GM19467 (cell line): ENCODE measurements around the gene FBXW9.
A peak's percentile ranks its signal among the peaks of the same experiment; 100 is the strongest.
"Not testable (repeated sequence)": the region's sequence is repeated elsewhere in the genome, so short reads cannot be mapped to it uniquely, and the experiment has no call there.

ENCODE experiments used
- ATAC-seq: cut with Tn5 transposase; IDR thresholded peaks from one replicate; pipeline ENCODE4 v1.9.1; 2021; ENCODE audit warnings: mild to moderate bottlenecking, moderate library complexity; ENCODE audit not compliant: unreplicated experiment

The FBXW9 gene

DNA sequence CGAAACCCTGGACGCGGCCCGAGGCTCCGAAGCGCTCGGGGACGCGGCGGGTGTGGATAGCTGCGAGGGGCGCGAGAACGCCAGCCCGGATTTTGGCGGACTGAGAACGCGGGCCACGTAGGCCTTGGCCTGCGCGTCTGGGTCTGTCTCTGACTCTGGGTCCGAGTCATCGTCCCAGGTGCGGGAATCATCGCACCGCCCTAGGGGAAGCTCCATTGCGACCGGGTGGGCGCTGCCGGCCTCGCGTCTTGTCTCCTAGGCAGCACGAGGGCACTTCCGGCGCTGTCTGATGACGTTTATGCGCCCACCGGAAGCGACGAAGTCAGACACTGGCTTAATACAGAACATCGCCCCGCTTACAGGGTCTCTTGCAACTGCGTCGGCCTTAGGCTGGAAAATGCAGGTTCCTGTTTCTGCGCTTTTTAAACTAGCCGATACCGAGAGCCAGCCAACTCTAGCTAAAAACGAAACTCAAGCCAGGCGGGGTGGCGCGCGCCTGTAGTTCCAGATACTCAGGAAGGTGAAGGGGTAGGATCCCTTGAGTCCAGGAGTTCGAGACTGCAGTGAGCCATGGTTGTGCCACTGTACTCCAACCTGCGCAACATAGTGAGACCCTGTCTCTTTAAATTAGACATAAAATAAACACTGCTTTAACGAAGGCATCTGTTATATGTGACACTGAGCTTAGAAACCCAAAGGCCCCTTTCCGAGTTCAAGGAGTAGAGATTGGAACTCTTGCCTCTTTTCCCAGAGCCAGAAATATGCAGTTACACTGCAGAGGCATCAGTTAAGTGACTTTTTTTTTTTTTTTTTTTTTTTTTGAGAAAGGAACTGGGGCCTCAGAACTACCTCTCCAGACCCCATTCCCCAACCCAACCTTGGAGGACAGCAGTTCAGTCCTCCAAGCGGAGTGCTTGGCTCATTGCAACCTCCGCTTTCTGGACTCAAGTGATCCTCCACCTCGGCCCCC is at the start of gene FBXW9:
Gene FBXW9 (minus strand): TSS at position 266 of the 970 bp plus-strand sequence. CDS start 50 bp downstream, at position 216.
- ATAC-seq = peak; percentile 67

DNA sequence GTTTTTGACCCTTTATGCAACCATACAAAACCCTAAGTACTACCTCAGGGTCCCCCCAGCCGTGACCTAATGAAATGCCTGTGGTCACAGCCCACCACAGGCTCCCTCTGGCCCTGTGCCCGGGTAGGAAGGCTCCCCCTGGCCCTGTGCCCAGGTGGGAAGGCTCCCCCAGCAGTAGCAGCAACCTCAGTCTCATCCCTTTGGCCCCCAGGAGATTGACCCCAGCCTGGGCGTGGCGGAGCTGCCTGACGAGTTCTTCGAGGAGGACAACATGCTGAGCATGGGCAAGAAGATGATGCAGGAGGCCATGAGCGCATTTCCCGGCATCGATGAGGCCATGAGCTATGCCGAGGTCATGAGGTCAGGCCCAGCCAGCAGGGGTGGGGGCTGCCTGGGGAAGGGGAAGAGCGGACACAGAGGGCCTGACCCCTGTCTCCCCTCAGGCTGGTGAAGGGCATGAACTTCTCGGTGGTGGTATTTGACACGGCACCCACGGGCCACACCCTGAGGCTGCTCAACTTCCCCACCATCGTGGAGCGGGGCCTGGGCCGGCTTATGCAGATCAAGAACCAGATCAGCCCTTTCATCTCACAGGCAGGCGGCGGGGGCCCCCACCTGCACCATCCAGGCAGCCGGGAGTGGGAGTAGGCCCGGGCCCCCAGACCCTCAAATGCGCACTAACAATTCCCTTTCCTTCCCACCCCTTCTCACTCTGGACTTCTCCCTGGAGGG is 48.9 kb upstream of the FBXW9 start:
- no peak for ATAC-seq

DNA sequence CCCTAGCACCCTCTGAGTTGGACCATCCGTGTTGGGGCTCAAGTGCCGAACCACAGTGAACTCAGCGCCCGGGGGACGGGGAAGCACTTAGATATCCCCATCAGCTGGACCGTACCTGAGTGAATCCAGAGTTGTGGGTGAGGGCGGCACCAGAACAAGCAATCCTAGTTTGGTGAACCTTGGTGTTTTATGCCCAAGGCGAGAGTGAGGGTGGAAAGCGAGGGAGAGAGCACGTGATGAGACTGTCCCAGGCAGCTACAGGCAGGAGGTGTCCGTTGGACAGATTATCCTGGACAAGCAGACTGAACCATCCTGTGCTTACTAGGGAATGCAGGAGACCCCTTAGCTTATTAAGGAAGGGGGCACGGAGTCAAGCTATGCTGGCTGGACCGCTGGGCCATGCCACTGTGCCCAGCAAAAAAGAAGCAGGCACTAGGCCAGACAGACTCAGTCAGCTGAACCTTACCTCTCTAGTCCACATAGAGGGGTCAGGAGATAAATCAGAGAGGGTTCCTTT is 41.5 kb upstream of the FBXW9 start:
- ATAC-seq = no peak

DNA sequence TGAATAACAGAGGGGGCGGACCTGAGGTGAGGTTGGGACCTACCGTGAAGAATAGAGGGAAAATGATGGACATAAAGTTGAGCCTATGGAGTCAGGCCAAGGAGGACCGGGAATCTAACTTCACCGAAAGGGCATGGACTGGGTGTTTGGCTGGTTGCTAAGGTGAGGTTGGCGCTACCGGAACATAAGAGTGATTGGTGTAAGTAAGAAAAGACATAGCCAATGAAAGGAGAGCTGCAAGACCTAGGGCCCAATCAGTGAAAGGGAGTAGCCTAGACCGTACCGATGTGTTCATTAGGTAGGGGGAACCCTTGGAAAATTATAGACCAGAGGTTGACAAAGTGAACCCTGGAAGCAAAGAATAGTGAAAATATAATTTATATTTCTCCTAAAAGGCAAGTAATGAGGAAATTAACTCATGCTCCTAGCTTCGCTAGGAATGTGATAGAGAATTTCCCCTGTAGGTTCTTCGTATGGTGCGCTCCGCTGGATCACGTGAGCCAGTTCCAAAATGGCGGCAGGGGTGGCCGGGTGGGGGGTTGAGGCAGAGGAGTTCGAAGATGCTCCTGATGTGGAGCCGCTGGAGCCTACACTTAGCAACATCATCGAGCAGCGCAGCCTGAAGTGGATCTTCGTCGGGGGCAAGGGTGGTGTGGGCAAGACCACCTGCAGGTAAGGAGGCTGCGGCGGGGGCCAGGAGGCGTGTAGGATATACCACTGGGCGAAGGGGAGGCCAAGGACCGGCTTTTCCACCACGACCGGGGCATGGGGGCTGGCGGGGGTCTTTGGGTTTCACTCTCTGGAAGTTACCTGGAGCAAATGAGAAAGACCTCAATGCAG is 40.8 kb upstream of the FBXW9 start, which contains the start of gene GET3:
Gene GET3 (plus strand): TSS at position 503 of the 840 bp plus-strand sequence. CDS start 9 bp downstream, at position 512.
- ATAC-seq = peak; percentile 69

DNA sequence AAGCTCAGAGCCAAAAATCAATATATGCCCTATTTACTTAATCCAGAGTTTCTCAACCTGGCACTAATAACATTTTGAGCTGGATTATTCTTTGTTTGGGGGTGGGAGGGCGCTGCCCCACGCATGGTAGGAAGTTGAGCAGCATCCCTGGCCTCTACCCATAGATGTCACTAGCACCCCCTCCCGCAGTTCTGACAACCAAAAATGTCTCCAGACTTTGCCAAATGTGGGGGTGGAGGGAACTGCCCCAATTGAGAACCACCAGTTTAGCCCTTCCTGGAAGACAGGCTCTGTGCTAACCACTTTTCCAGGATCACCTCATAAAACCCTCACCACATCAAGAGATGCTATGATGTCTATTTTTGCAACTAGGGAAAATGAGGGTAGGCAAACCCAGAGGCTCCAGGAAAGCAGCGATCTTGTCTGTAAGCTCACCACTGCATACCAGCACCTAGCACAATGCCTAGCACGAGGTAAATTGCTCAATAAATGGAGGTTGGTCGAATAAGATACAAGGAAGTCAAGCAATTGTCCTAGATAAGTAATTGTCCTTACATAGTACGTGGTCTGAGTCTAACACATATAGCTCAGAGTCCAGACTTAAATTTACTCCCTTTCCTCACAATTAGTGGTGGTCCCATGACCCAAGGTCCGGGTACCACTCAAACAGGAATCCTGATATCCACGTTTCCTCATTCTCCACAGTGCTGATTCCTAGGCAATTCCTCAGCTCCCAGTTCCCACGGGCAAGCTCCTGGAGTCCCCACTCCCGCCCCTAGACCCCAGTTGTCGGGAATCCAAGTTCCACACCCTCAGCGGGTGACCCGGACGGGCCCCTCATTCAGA is 37.2 kb upstream of the FBXW9 start:
- no peak for ATAC-seq

DNA sequence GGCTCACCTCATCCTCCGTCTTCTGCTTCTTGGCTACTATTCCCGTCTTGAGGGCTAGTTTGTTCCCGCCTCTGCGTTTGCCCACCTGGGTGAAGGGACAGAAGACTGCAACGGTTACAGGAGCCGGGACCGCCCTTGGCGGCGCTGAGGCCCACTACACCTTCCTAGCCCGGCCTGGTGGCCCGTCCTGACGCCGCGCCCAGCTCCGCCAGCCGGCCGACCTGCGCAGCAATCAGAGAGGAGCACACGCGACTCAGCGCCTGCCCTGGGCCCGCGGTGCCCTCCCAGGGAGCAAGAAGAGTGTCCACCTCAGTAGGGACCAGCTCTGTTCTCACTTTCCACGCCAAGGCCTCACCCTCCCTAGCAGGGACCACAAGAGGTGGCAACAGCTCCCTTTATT is 34.9 kb upstream of the FBXW9 start:
- no peak for ATAC-seq

DNA sequence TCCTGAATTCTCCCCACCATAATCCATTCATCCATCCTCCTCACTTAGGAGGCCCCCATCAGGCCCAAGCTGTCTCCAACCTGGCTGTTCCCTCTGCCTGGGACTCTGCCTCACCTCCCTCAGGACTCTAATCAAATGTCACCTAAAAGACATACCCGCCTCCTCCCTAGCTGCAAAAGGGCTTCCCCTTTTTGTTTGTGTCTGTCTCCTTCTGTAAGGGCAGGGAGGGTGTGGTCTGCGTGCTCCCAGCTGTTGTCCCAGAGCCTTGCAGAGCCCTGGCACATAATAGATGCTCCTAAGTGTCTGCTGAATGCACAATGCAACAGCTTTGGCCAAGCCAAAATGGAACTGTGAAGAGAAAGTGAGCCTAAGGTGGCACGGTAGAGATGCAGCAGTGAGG is 33.6 kb upstream of the FBXW9 start:
- ATAC-seq = no peak

DNA sequence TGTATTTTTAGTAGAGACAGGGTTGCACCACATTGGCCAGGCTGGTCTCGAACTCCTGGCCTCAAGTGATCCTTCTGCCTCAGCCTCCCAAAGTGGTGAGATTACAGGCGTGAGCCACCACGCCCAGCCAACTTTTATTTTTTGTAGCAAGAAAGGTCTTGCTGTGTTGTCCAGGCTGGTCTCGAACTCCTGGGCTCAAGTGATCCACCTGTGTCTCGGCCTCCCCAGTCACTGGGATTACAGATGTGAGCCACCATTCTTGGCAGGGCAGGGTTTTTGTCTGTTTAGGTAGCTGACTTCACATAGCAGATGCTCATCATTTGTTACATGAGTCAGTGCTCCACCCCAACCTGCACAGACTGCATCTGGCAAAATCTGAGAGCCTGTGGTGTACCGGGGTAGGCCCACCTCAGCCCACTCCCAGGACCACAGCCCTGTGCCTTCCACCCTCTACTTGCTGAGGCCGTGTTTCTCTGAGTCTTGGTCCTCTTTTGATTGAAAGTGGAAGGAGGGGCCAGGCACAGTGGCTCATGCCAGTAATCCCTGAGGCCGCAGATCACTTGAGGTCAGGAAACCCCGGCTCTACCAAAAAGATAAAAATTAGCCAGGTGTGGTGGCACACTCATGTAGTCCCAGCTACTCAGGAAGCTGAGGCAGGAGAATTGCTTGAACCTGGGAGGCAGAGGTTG is 31.5 kb upstream of the FBXW9 start:
- ATAC-seq = no peak

DNA sequence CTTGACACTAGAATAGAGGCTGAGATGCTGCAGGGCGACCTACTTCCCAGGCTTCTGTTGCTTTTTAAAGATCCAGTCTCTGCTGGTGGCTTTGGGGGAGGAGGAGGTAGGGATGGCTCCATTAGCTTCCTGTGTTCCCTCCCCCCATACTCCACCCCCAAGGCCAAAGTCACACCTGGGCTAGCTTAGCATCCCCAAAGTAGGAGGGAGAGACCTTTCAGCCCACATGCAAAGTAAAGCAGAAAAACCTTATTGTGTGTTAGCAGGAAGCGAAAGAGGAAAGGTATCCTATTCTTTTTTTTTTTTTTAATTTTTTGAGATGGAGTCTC is 30.5 kb upstream of the FBXW9 start:
- no peak for ATAC-seq

DNA sequence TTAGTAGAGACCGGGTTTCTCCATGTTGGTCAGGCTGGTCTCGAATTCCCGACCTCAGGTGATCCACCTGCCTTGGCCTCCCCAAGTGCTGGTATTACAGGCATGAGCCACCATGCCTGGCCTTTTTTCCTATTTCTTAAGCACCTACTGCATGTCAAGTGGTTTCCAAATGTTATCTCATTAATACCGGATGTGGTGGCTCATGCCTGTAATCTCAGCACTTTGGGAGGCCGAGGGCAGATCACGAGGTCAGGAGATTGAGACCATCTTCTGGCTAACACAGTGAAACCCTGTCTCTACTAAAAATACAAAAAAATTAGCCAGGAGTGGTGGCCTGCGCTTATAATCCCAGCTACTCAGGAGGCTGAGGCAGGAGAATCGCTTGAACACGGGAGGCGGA is 29.2 kb upstream of the FBXW9 start:
- ATAC-seq = not testable (repeated sequence)

DNA sequence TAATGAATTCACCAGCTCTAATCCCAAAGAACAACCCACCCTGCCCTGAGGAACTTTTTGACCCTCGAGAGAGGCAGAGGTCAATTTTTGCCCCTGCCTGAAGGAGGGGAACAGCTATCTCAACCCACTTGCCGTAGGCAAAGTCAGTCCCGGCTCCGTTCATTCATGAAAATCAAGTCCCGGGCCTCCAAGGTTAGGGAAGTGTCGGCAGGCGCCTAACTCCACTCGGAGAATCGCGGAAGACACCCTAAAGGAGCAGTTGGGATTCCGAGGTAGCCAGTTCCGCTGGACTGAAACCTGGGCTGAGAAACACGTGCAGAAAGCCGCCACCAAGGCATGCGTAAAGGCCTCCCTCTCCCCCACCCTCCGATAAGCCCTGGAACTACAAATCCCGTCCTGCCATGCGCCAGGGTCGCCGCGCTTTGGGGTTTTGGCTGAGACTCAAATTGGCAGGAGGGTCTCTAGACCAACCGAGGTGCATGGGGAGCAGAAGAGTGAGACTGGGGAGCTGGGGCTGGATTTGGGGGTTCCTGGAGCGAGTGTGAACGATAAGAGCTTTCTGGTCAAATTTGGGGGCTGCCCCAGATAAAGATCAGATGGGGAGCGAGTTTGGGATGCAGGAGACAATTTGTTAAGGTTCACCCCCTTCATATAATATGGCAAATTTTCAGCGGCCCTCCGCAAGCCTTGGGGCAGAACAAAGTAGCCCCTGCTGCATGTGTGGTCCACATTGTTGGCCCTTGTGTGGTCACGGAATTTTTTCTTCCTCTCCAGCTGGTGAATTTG is 27.4 kb upstream of the FBXW9 start, which contains the start of gene TNPO2:
Gene TNPO2 (minus strand): TSS at position 292 of the 786 bp plus-strand sequence. CDS start 2,955 bp downstream, outside the sequence.
- ATAC-seq = no peak

DNA sequence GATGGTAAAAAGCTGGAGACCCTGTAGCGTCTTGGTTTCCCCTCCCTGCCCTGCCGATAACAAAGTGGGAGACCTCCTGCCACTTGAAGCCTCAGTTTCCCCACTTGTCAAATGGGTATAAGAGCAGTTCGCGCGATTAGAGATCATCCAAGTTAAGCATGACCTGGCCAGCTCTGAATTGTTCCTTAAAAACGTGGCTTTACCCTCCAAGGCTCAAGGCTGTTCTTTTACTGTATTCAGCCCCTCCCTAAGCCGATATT is 26.9 kb upstream of the FBXW9 start:
- ATAC-seq = no peak

DNA sequence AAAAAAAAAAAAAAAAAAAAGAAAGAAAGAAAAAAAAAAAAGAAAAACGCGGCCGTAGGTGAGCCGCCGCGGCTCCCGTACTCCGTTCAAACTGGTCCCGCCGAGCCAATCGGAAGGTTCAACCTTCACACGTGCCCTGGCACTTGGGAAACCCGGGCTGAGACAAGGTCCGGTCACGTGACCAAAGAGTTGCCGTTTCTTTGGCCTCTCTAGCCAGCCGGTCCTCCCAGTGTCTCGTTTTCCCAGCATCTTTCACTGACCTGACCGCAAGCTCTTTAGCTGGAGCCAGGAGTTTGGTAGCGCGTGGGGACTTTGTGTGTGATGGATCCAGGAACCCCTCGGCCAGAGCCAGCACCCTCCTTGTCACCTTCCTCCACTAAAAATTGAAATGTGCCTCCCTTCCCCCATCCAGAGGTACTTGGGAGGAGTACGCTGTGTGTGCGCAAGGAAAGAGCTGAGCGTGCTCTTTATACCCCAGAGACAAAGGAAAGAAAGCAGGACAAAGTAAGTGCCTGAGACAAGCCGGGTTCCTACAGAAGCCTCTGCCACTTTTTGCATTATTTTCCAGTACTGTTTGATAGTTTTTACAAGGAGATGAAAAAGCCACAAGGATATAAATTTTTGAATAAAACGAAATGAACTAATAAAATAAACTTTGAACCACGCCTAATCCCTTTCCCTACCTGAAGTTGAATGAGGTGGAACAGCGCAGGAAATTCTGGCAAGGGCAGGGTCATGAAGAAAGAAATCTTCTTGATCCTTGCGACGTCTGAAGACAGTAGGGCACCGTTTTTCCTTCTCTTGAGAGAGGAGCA is 26.3 kb upstream of the FBXW9 start:
- peak; percentile 62 for ATAC-seq

DNA sequence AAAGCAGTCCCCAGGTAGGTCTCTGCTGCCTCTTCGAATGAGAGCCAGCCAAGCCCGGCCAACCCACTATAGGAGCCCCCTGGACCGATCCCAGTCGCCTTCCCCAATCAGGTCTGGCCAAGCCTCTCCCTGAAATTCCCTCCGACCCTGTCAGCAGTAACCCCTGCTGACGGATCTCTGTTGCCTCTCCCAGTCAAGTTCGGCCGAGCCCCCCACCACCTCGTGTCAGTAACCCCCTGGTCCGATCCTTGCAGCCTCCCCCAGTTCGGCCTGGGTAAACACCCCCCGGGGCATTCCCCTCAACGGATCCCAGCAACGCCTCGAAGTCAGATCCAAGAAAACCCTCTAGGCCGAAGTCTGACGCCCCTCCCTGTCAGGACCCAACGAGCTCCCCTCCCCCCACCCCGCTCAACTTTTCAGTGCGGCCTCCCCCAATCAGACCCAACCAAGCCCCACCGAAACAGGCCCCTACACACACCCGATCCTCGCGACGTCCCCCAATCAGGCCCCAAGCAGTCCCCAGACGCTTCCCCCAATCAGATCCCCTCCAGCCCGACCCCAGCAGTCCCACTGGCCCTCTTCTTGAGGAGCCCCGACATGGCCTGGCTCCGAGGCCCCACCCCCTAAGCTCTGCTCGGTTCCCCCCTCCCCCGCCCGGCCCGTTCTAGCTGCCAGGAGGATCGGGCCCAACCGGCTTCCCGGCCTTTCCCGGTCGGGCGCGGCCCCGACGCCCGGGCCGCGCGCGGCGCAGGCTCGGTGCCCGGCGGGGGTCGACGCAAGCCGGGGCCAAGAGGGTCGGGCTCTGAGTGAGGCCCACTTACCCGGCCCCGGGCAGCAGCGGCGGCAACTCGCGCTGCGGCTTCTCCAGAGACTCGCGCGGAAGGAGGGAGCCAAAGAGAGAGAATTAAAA is 25.5 kb upstream of the FBXW9 start:
- peak; percentile 23 for ATAC-seq

DNA sequence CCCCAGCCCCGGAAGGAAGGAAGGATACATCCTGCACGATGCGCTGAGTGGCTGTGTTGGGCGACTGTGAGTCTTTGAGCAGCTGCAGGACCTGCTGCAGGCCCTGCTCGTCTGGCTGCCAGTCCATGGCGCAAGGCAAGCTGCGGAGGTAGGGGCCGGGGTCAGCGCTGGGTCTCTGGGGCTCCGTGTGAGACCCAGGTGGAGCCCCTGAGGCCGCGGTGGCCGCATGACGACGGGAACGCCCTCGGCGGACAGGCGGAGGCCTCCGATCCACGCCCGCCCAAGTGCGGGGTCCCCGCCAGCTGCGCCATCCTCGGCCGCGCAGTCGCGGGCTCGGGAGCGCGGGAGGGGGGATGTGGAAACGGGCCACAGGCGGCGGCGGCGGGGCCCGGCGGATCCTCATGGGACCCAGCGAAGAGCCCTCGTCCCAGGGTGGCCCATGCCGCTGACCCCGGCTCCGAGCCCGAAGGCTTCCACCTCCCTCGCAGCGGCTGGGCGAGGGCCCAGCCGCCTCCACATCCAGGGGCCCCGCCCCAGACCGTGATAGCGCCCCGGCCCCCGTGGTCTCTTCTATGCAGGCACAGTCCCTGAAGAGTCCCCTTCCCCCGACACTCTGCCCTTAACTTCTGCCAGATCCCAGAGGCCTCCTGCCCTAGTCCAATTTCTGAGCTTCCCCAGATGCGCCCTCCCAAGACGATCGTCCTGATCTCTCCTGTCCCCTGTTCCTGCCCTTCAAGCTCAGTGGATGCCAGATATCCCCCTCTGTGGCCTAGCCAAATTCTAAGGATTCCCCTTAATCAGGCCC is 24.6 kb upstream of the FBXW9 start:
- ATAC-seq = no peak

DNA sequence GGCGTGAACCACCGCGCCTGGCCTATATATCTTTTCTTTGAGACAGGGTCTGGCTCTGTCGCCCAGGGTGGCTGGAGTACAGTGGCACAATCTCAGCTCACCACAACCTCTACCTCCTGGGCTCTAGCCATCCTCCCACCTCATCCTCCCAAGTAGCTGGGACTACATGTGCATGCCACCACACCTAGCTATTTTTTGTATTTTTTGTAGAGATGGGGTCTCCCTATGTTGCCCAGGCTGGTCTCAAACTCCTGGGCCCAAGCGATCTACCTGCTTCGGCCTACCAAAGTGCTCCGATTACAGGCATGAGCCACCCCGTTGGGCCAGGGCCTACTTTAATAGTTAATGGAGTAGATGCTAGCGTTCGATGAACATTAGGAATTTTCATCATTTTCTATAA is 23.9 kb upstream of the FBXW9 start:
- ATAC-seq = no peak
